ENCODE data around the gene MEGF6.

Gene MEGF6

DNA sequence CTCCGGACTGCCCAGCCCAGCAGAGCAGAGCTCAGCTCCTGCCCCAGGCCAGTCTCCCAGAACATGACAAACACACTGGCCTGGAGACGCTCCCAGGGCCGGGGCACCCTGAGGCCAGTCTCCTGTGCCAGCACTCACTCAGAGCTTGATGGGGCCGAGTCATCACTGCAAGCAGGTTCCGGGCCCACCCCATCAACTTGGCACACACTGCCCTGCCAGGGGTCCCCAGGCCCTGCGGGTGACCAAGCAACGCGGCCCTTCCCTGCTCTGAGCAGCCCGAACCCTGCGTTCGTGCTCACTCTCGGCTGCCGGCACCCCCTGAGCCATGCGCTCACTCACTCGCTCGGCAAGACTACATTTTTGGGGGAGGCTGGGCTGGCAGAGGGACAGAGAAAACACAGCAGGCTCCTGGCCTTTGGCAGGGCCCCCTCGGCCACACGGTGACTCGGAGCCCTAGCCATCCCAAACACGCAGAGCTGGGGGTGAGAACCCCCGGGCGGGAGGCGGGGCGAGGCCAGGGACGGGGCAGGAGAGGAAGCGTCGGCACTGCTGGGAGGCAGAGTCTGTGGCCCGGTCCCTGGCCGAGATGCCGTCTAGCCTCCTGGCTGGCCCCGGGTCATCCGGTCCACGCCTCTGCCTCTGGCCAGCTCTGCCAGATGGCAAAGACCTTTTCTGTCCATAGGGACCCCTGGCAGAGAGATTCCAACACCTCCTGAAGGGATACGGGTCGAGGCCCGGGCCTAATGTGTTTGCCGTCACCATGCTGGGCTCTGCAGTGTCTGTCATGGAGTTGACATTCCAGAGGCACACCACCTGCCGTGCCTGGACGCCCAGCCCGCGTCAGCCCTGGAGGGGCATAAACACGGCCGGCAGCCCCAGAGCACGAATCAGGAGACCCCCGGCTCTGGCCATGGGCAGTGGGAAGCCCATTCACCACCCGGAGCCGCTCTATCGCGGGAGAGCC lies 68.0 kb downstream of the MEGF6 start:
- no peak overlapping the region for H3K4me3 Mint-ChIP-seq
- TF ChIP-seq, protein P1, sequence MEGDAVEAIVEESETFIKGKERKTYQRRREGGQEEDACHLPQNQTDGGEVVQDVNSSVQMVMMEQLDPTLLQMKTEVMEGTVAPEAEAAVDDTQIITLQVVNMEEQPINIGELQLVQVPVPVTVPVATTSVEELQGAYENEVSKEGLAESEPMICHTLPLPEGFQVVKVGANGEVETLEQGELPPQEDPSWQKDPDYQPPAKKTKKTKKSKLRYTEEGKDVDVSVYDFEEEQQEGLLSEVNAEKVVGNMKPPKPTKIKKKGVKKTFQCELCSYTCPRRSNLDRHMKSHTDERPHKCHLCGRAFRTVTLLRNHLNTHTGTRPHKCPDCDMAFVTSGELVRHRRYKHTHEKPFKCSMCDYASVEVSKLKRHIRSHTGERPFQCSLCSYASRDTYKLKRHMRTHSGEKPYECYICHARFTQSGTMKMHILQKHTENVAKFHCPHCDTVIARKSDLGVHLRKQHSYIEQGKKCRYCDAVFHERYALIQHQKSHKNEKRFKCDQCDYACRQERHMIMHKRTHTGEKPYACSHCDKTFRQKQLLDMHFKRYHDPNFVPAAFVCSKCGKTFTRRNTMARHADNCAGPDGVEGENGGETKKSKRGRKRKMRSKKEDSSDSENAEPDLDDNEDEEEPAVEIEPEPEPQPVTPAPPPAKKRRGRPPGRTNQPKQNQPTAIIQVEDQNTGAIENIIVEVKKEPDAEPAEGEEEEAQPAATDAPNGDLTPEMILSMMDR (IDR thresholded peaks at IDR 0.05) = no peak
- peak; percentile 39 for DNase-seq
- H3K9me3 Mint-ChIP-seq = no peaks in the 10 kb centered on the region
- H3K27ac Mint-ChIP-seq = no peak overlapping the region
- H3K36me3 Mint-ChIP-seq (ENCODE audit: low read depth) = no peaks in the 10 kb centered on the region
- H3K4me1 Mint-ChIP-seq = peaks cover 34% of the 10 kb centered on the region
- H3K27me3 Mint-ChIP-seq (ENCODE audit: low read depth, poor library complexity) = no peaks in the 10 kb centered on the region

DNA sequence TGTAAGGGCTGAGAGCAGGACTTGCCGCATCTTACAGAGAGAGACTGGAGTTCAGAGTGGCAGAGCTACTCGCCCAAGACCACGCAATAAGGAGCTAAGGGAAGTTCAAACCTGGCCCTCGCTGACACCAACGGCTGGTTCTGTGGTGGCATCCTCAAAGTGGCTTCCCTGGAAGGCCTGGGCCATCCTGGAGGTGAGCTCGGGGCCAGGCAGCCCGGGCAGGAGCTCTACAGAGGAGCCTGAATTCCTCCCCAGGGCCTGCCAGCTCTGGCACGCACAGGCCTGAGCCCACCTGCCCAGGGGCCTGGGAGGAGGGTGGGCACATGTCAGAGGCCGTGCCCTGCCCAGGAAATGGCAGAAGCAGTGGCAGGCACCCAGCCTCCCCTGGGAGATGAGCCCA lies 68.6 kb downstream of the MEGF6 start:
- no peaks in the 10 kb centered on the region for H3K27me3 Mint-ChIP-seq (ENCODE audit: low read depth, poor library complexity)
- TF ChIP-seq, protein P1 (IDR thresholded peaks at IDR 0.05) = no peak
- H3K4me1 Mint-ChIP-seq = peaks cover 34% of the 10 kb centered on the region
- H3K27ac Mint-ChIP-seq = no peak overlapping the region
- no peak for DNase-seq
- no peaks in the 10 kb centered on the region for H3K36me3 Mint-ChIP-seq (ENCODE audit: low read depth)
- H3K4me3 Mint-ChIP-seq = no peak overlapping the region
- H3K9me3 Mint-ChIP-seq = no peaks in the 10 kb centered on the region

DNA sequence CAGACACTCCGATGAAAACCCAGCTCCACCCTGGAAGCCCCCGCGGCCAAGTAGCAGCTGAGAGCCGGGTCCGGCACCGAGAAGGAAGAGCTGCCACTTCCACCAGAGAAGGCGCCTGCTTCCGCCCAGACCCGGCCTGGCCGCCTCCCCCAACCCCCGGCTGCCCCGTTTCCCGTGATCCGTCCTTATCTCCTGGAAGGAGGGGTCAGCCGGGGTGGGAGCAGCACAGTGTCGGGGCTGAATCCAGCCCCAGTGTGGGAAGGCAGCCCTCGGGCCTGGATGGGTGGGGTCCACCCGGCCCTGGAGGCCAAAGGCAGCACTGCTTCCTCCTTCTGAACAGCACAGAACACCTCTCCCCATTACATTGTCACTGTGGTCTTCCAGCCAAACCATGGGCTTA lies 69.4 kb downstream of the MEGF6 start:
- peaks cover 28% of the 10 kb centered on the region for H3K4me1 Mint-ChIP-seq
- TF ChIP-seq, protein P1 (IDR thresholded peaks at IDR 0.05) = no peak
- no peak overlapping the region for H3K27ac Mint-ChIP-seq
- no peaks in the 10 kb centered on the region for H3K36me3 Mint-ChIP-seq (ENCODE audit: low read depth)
- H3K27me3 Mint-ChIP-seq (ENCODE audit: low read depth, poor library complexity) = no peaks in the 10 kb centered on the region
- no peaks in the 10 kb centered on the region for H3K9me3 Mint-ChIP-seq
- H3K4me3 Mint-ChIP-seq = no peak overlapping the region
- DNase-seq = no peak

DNA sequence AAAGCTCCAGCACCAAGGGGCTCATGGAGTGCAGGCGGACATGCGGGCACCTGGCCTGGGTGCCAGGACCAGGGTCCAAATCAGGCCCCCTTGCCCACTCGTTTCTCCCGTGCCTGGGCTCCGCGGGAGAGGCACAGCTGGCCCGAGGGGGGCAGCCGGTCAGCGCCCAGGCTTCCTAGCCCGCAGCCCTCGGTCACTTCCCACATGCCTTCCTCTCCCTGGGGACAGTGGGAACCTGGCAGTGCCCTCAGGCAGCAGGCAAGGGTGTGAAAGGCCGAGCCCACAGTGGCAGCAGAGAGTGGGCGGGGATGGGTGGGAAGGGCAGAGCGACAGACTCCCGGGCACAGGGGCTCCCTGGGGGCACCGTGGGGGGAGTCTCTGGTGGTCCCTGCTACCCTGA lies 69.8 kb downstream of the MEGF6 start:
- TF ChIP-seq, protein P1 (IDR thresholded peaks at IDR 0.05) = no peak
- Mint-ChIP-seq H3K36me3 (ENCODE audit: low read depth) (no peaks in the 10 kb centered on the region), H3K27me3 (ENCODE audit: low read depth, poor library complexity) (no peaks in the 10 kb centered on the region)

DNA sequence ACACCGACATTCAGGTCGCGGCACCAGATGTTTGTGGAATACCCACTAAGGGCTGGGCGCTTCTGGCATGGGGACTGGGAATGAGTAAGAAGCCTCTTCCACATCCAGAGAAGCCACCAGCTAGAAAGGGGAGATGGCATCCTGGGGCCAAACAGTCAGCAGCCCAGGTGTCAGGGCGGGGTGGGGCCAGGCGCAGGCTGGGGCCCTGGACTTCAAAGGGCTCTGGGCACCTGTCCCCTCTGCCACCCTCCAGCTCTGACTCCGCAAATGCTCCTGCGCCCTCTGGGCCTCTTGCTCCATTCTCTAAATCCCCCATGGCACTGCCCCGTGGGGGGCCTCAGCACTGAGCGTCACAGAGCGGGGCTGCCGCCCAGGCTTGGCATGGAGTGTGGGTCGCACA lies 70.4 kb downstream of the MEGF6 start:
- H3K9me3 Mint-ChIP-seq = no peaks in the 10 kb centered on the region
- TF ChIP-seq, protein P1 (IDR thresholded peaks at IDR 0.05) = no peak
- peaks cover 24% of the 10 kb centered on the region for H3K4me1 Mint-ChIP-seq
- H3K27me3 Mint-ChIP-seq (ENCODE audit: low read depth, poor library complexity) = no peaks in the 10 kb centered on the region
- no peak for DNase-seq
- peak overlapping the region; percentile 16 for H3K27ac Mint-ChIP-seq
- no peaks in the 10 kb centered on the region for H3K36me3 Mint-ChIP-seq (ENCODE audit: low read depth)
- H3K4me3 Mint-ChIP-seq = no peak overlapping the region

More for the DNA sequence above, 69.8 kb downstream of the MEGF6 start:
- Mint-ChIP-seq H3K4me1 (peaks cover 28% of the 10 kb centered on the region), H3K27ac (no peak overlapping the region), H3K4me3 (no peak overlapping the region), H3K9me3 (no peaks in the 10 kb centered on the region)
- DNase-seq = no peak

Measured in nephron progenitor cell (in vitro differentiated cells).